B cell (primary cell): ENCODE data around the gene TMEM238.

ENCODE experiments used
- CTCF ChIP-seq: fragments of 200-600 bp; IDR thresholded peaks from one replicate; pipeline ENCODE4 v1.8.0; 2022; ENCODE audit warnings: antibody characterized with exemption, mild to moderate bottlenecking
- EZH2 ChIP-seq: IDR thresholded peaks from 2 replicates; pipeline ENCODE4 v1.6.1; 2012; ENCODE audit warnings: borderline replicate concordance, low read depth, mild to moderate bottlenecking, moderate library complexity, low read length; ENCODE audit not compliant: insufficient read depth, poor library complexity, severe bottlenecking

DNA sequence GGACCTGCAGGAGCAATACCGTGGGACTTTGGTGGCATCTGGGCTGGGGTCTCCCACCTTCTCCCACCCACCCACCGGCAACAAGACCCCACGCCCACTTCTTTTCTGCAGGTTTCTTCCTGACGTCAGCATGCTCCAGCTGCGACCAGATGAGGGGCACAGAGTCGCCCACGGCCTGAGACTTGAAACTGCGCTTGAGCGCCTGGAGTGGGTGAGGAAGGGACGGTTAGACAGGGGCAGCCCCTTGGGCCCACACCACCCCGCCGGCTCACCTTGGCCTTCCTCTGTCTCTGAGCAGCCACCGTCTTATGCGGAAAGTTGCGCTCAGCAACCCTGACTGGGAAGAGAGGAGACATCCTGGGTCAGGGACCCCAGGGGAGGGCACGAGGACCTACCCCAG is 23.2 kb downstream of the TMEM238 start:
- TF ChIP-seq EZH2 (no peak), CTCF (no peak)
